ENCODE measurements around the gene LIMS2. TPM values are rescaled to one million over a fixed set of nuclear protein-coding genes. Genes with fewer than 3 reads are reported as not detected.

The LIMS2 gene
- 0.48 TPM in 1 of 2 replicates, not detected in the other for total RNA-seq (2014; rRNA removed; shearing (Covaris generic))
- 0.14 and 0.43 TPM in 2 replicates for polyA plus RNA-seq (2015; cell fraction: cytosol; rRNA removed)
- polyA plus RNA-seq (2015; cell fraction: nucleus; rRNA removed), result 0.16 and 1.1 TPM in 2 replicates

DNA sequence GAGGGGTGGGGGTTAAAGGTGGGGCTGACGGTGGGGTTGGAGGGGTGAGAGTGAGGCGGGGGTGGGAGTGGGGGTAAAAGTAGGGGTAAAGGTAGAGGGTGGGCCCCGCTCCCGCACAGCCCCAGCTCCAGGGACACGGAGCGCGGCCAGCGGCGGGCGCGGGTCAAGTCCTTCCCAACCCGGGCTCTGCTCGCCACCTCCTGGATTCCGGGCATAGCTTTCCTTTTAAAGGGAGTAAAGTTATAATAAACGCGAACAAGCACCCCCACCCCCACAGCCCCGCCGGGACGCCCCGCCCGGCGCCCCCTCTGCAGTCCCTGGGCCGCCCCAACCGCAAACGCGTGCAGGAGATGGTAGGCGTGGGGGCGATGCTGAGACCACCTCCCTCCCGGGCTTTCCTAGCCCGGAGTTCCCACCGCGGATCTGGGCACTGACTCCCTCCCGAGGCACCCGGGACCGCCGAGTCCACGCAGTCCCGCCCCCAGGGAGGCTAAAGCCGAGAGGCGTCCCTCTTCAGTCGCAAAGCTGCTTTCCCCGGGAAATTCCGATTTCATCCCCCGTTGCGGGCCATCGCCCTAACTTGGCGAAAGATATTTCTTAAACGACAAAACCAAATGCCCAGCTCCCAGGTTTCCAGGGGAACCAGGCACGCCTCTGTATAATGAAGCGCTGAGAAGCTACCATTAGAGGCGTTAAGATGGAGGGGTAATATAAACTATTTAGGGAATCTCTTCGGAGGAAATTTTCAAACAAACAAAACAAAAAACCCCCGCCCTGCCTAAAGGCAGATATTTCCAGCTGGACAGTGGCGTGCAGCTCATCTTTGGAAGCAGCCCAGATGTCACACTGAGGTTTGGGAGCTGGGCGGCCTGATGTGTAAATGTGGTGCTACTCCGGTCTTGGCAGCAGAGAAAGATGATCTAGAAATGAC lies at the start of gene LIMS2:
LIMS2 (minus strand) TSS at position 200 of the 931 bp plus-strand sequence. CDS start 506 bp downstream, outside the sequence.
- DNase-seq (ENCODE audit: low read depth, low spot score), result no peak
- in situ Hi-C loops (cut with HindIII; ENCODE audit: low pct_unique_long_range_greater_than_20kb, low sequenced_read_pairs), result no loop called here

GRCh38 chr2:127722807-127723206 lies 47.5 kb upstream of the LIMS2 start:
- in situ Hi-C loops (cut with HindIII; ENCODE audit: low pct_unique_long_range_greater_than_20kb, low sequenced_read_pairs), result no loop called here
- DNase-seq (ENCODE audit: low read depth, low spot score), result no peak

DNA sequence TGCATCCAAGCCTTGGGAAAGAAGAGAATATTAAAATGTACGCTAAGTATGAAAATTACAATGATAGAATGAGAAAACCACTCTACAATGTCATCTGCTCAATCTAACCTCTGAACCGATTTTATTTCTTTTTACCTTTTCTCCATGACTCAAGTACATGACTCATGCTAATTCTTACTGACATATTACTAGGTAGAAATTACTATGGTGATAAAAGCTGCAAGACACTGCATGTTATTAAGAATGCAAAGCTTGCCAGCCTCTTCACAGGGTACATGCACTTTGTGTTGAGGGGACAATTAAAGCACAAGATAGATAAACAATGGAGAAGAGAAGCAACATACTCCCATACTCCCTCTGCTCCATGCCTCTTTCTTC lies 46.6 kb upstream of the LIMS2 start:
- no peak for DNase-seq (ENCODE audit: low read depth, low spot score)
- in situ Hi-C loops (cut with HindIII; ENCODE audit: low pct_unique_long_range_greater_than_20kb, low sequenced_read_pairs), result no loop called here

GRCh38 chr2:127721311-127721977 lies 46.1 kb upstream of the LIMS2 start:
- no peak for DNase-seq (ENCODE audit: low read depth, low spot score)
- in situ Hi-C loops (cut with HindIII; ENCODE audit: low pct_unique_long_range_greater_than_20kb, low sequenced_read_pairs), result no loop called here

GRCh38 chr2:127719301-127720218 lies 44.2 kb upstream of the LIMS2 start:
- in situ Hi-C loops (cut with HindIII; ENCODE audit: low pct_unique_long_range_greater_than_20kb, low sequenced_read_pairs), result no loop called here
- no peak for DNase-seq (ENCODE audit: low read depth, low spot score)

- in situ Hi-C loops (cut with HindIII; ENCODE audit: low pct_unique_long_range_greater_than_20kb, low sequenced_read_pairs), result no loop called here
- DNase-seq (ENCODE audit: low read depth, low spot score), result no peak
Measured at GRCh38 chr2:127718271-127718670, 42.9 kb upstream of the LIMS2 start.

DNA sequence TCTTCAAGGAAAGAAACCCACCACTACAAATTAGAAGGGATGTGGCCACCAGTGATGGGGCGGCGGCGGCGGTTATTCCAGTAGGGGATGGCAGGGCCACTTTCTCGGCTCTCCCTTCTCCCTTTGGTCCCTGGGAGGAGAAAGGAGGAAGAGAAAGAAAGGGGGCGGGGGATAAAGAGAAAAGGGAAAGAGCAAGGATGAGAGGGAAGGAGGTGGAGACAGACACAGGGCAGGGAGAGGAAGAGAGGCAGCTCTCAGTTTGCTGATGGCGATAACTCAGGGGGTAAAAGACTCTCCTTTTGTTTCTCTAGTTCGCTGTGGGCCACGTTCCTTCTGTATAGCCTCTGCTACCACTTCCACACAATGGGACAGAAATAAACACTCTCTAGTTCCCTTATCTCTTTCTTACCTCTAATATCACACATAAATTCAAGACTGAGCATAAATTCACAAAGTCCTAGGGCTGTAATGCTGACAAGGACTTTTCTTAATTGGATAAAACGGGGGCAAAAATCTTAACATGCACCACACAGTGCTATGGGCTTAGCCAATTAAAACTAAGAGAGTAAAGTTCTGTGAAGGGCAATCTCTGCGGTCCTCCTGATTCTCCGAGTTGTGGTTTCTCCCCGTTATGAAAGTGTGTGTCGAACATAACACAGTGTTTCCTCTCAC lies 40.6 kb upstream of the LIMS2 start:
- in situ Hi-C loops (cut with HindIII; ENCODE audit: low pct_unique_long_range_greater_than_20kb, low sequenced_read_pairs), result no loop called here
- DNase-seq (ENCODE audit: low read depth, low spot score), result no peak

GRCh38 chr2:127713562-127713961 lies 38.2 kb upstream of the LIMS2 start:
- in situ Hi-C loops (cut with HindIII; ENCODE audit: low pct_unique_long_range_greater_than_20kb, low sequenced_read_pairs), result no loop called here
- DNase-seq (ENCODE audit: low read depth, low spot score), result no peak

GRCh38 chr2:127712999-127713398 lies 37.7 kb upstream of the LIMS2 start:
- no peak for DNase-seq (ENCODE audit: low read depth, low spot score)
- in situ Hi-C loops (cut with HindIII; ENCODE audit: low pct_unique_long_range_greater_than_20kb, low sequenced_read_pairs), result no loop called here

DNA sequence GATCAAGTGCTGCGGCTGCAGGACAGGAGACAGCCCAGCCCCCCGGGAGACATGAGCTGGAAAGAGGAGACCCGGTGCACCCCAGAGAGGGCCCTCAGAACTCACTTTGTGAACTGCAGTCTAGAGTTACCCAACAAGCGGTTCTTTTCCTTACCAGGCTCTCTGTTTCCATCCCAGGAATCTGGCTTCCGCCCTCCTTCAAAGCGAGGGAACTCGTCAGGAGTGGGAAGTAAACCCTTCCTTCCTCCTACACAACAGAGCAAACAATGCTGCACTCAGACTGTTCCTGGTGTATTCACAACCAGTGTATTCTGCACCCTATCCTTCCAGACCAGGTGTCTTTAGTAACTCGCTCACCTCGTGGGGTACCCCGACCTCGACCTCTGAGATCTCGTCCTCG lies 34.0 kb upstream of the LIMS2 start:
- DNase-seq (ENCODE audit: low read depth, low spot score), result no peak
- in situ Hi-C loops (cut with HindIII; ENCODE audit: low pct_unique_long_range_greater_than_20kb, low sequenced_read_pairs), result no loop called here

GRCh38 chr2:127707890-127708648 lies 32.7 kb upstream of the LIMS2 start:
- no peak for DNase-seq (ENCODE audit: low read depth, low spot score)
- in situ Hi-C loops (cut with HindIII; ENCODE audit: low pct_unique_long_range_greater_than_20kb, low sequenced_read_pairs), result no loop called here

DNA sequence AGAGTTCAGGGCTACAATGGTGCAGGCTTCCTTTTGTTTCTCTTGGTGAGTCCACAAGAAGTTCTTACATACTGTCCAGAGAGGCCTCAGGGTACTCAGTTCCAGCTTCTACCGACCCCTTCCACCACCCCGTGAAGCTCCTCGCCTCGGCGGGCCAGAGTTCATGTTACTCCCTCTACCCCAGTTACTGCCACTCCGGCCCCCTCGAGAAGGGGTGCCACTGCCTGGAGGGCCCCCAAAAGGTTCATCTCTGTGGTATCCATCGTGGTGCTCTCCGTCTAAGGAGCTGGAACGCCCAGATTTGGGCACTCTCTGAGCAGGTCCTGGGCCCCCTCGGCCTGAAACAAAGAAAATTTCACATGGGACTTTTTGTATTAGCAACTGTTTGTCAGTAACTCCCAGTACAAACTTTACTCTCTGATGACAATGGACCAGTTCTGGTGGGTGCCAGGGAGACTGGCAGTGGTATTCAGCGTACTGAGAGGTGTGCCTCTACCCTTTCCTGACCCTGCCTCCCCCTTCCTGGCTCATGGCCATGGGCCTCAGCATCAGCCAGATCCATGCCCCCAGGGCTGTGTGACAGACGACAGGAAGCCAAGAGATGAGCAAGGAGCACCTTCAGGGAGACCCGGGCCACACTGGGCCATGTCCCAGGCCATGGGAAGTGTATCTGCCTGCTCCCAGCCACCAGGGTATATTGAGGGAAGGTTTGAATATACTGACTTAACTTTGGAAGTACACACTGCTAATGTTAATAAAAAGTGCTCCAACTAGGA lies 31.1 kb upstream of the LIMS2 start:
- DNase-seq (ENCODE audit: low read depth, low spot score), result no peak
- in situ Hi-C loops (cut with HindIII; ENCODE audit: low pct_unique_long_range_greater_than_20kb, low sequenced_read_pairs), result no loop called here

- DNase-seq (ENCODE audit: low read depth, low spot score), result no peak
- in situ Hi-C loops (cut with HindIII; ENCODE audit: low pct_unique_long_range_greater_than_20kb, low sequenced_read_pairs), result no loop called here
Measured at GRCh38 chr2:127705391-127706065, 30.2 kb upstream of the LIMS2 start.

DNA sequence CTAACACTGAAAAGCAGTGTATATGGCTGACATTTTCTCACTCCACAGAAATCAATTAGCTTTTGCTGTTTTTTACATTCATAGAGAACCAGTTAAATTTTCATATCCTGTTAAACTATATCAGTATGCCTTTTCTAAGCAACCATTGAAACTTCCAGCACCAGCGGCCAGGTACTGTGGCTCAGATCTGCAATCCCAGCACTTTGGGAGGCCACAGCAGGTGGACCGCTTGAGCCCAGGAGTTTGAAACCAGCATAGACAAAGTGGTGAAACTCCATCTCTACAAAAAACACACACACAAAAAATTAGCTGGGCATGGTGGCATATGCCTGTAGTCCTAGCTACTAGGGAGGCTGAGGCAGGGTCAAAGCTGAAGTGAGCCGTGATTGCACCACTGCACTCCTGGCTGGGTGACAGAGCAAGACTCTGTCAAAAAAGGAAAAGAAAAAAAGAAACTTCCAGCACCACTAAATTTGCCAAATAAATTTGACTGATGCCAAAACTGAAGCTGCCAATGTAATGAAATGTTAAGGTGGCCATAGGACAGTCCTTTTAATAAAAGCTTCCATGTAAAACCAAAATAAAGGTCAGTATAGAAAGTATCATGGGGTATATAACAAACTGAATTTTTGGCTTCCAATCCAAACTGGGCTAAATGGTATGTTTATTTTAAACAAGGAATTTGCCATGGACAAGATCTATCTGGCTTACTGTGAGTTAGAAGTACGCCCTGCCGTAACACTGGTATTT lies 29.5 kb upstream of the LIMS2 start:
- no peak for DNase-seq (ENCODE audit: low read depth, low spot score)
- in situ Hi-C loops (cut with HindIII; ENCODE audit: low pct_unique_long_range_greater_than_20kb, low sequenced_read_pairs), result no loop called here

- in situ Hi-C loops (cut with HindIII; ENCODE audit: low pct_unique_long_range_greater_than_20kb, low sequenced_read_pairs), result no loop called here
- no peak for DNase-seq (ENCODE audit: low read depth, low spot score)
Measured at GRCh38 chr2:127703282-127703681, 28.0 kb upstream of the LIMS2 start.
